Measurements from ENCODE around the gene ZSWIM8. TPM values are rescaled to one million over a fixed set of nuclear protein-coding genes. Genes with fewer than 3 reads are reported as not detected.

Gene ZSWIM8
- total and polyA plus RNA-seq, 2 of the 8 experiments (the other 6 are each of a cell fraction or from before 2014, with no cell fraction given) = 44.7 to 99.7 TPM

DNA sequence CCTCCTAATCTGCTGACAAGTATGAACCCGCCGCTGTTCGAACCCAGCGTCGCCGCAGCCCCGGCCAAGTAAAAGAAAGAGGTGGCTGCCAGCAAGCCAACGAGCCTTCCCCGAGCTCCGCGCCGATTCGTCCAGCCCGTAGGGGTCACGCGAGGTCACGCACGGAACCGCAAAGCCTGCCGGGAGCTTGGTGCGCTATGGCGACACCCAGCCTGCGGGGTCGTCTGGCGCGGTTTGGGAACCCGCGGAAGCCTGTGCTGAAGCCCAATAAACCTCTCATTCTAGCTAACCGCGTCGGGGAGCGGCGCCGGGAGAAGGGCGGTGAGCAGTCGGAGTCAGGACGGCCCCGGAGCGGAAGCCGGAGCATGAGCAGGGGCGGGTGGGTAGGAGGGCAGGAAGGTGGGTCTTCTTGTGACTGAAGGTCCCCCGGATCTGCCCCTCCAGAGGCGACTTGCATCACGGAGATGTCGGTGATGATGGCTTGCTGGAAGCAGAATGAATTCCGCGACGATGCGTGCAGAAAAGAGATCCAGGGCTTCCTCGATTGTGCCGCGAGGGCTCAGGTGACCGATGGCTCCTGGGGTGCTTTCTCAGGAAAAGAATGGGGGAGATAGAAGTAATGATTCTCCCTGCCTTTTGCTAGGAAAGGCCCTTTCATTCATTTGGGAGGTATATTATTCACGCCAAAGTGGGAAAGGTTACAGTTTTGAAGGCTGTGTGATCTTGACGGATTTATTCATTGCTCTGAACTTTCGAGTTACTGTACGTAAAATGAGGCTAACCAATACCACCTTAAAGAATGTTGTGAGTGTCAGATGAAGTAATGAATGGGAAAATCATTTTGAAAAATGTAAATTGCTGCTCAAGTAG lies 3.3 kb upstream of the ZSWIM8 start, which contains the start of gene CHCHD1:
Gene CHCHD1, plus strand, starts transcription at position 170 of the 870 bp plus-strand sequence. Its CDS starts 28 bp downstream, at position 198.
- no peaks in the 10 kb centered on the region for H3K9me3 ChIP-seq (ENCODE audit: insufficient read depth in 2 of 2, low read depth in 1 of 2, low read length in 1 of 2)
- no peak within 1 kb of the TSS for H3K23ac ChIP-seq (ENCODE audit: insufficient read length)
- FAIRE-seq (no peak), DNase-seq (ENCODE audit: low read depth in 1 of 2, low spot score in 2 of 2) (peak; percentile 47 to 94)
- H3K27me3 ChIP-seq (replicated peaks in 1 of 4; ENCODE audit: control insufficient read depth in 3 of 4, extremely low read depth in 1 of 4, insufficient read depth in 3 of 4, low read length in 3 of 4) = no peaks in the 10 kb centered on the region
- peak within 1 kb of the TSS; percentile 70 to 98 for H3K4me2 ChIP-seq (ENCODE audit: insufficient read depth in 1 of 2, low read depth in 2 of 2, low read length in 2 of 2)
- H3K27ac ChIP-seq (ENCODE audit: low read depth, low read length) = peak within 1 kb of the TSS; percentile 68
- H2BK20ac ChIP-seq (ENCODE audit: low read length) = no peak within 1 kb of the TSS
- H3K4me1 ChIP-seq (replicated peaks in 1 of 4; ENCODE audit: control insufficient read depth in 3 of 4, insufficient read depth in 4 of 4, low read length in 3 of 4) = peaks cover 2 to 4% (median 3%) of the 10 kb centered on the region in 4 experiments; a peak in 5 of 7 replicates
- H4K8ac ChIP-seq (ENCODE audit: extremely low read depth, insufficient read depth, low read length) = peak within 1 kb of the TSS; percentile 95
- H2BK5ac ChIP-seq (ENCODE audit: low read depth, low read length) = peak within 1 kb of the TSS; percentile 85
- H3K23me2 ChIP-seq (ENCODE audit: low read depth, low read length) = peaks cover 9% of the 10 kb centered on the region
- peak within 1 kb of the TSS; percentile 80 to 88 (median 84) for H3K4me3 ChIP-seq (ENCODE audit: extremely low read depth in 1 of 4, insufficient read depth in 2 of 4, low read depth in 3 of 4, low read length in 4 of 4)
- ChIA-PET CTCF (ENCODE audit: partially characterized antibody) (interaction anchor here (0.7 to 3.8 kb wide), 5 partner anchors 7 to 260 kb away, joined by 3 to 13 read pairs (median 4); a partner anchor contains a TSS), POLR2A (ENCODE audit: partially characterized antibody) (interaction anchor here (1.0 to 6.3 kb wide), 14 partner anchors 10 to 79 kb away, joined by 3 to 79 read pairs (median 4); partner anchors contain the start of gene SEC24C)
- H4K91ac ChIP-seq (replicated peaks; ENCODE audit: insufficient read length, low read length) = no peak within 1 kb of the TSS
- H2BK120ac ChIP-seq (replicated peaks; ENCODE audit: low read depth, low read length) = no peak within 1 kb of the TSS
- peak within 1 kb of the TSS; percentile 95 for H3K18ac ChIP-seq (ENCODE audit: extremely low read depth, low read length)
- H4K20me1 ChIP-seq (replicated peaks in 1 of 2; ENCODE audit: control insufficient read depth in 1 of 2, insufficient read depth in 2 of 2, low read length in 2 of 2) = peaks cover 3 to 10% of the 10 kb centered on the region in 2 experiments
- no peak within 1 kb of the TSS for H2BK15ac ChIP-seq (ENCODE audit: low read length)
- peaks cover 2% of the 10 kb centered on the region; the same call in 1 of the 2 replicates for H3K79me1 ChIP-seq (ENCODE audit: low read depth, low read length)
- peak within 1 kb of the TSS; percentile 78 to 89 (median 80) for H3K9ac ChIP-seq (replicated peaks in 1 of 4; ENCODE audit: extremely low read depth in 1 of 4, low read depth in 3 of 4, low read length in 3 of 4)
- peaks cover 0 to 27% (median 10%) of the 10 kb centered on the region in 4 experiments; a peak in 6 of 8 replicates for H3K36me3 ChIP-seq (ENCODE audit: control insufficient read depth in 2 of 4, insufficient read depth in 4 of 4, low read length in 3 of 4)
- H3K56ac ChIP-seq (replicated peaks; ENCODE audit: insufficient read length, low read depth, low read length) = peak within 1 kb of the TSS; percentile 87
- H2AK5ac ChIP-seq (ENCODE audit: low read depth, low read length) = no peak within 1 kb of the TSS
- no peak within 1 kb of the TSS for H3K14ac ChIP-seq (ENCODE audit: insufficient read length)
- H4K5ac ChIP-seq (ENCODE audit: insufficient read length, low read depth, low read length) = peak within 1 kb of the TSS; percentile 82
- no peak within 1 kb of the TSS for H2BK12ac ChIP-seq (ENCODE audit: low read depth, low read length)
- WGBS, 2 experiments (ENCODE audit: extremely low coverage in 1 of 2, insufficient coverage in 1 of 2, insufficient read length in 1 of 2, insufficient replicate concordance in 2 of 2, low coverage in 1 of 2, low lambda C conversion rate in 2 of 2, missing lambda C conversion rate in 1 of 2) = 2% methylated on average over 53 of the region's 57 CpGs; no CpG with 5 or more reads in 1 of the 2 experiments
- H3K79me2 ChIP-seq (ENCODE audit: control insufficient read depth in 1 of 2, insufficient read depth in 2 of 2, low read length in 2 of 2) = peaks cover 6 to 41% of the 10 kb centered on the region in 2 experiments; a peak in 3 of 4 replicates
- H3K4ac ChIP-seq (replicated peaks; ENCODE audit: insufficient read length, low read depth, low read length) = no peak within 1 kb of the TSS
- no peak within 1 kb of the TSS for H2AFZ ChIP-seq (ENCODE audit: low read length)
- TF ChIP-seq TBP (IDR thresholded peaks at IDR 0.05; ENCODE audit: low read depth, low read length) = peak; percentile 83
- peak; percentile 8 for TF ChIP-seq SAP30 (IDR thresholded peaks at IDR 0.05; ENCODE audit: insufficient read depth, insufficient replicate concordance, low read length)
- TF ChIP-seq EGR1 (IDR thresholded peaks at IDR 0.05; ENCODE audit: borderline replicate concordance, low read depth, low read length) = no peak
- TF ChIP-seq, protein P1, sequence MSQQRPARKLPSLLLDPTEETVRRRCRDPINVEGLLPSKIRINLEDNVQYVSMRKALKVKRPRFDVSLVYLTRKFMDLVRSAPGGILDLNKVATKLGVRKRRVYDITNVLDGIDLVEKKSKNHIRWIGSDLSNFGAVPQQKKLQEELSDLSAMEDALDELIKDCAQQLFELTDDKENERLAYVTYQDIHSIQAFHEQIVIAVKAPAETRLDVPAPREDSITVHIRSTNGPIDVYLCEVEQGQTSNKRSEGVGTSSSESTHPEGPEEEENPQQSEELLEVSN (IDR thresholded peaks at IDR 0.05) = peak; percentile 25; the same call in 1 of the 2 replicates
- TF ChIP-seq YY1 (IDR thresholded peaks at IDR 0.05; ENCODE audit: low read depth, low read length) = peak; percentile 90
- peak; percentile 82 for TF ChIP-seq KDM5A (IDR thresholded peaks at IDR 0.05; ENCODE audit: low read length)
- TF ChIP-seq TAF7 (optimal IDR thresholded peaks at IDR 0.05; ENCODE audit: borderline replicate concordance, low read depth, low read length) = peak; percentile 78
- peak; percentile 92 for TF ChIP-seq TAF1 (IDR thresholded peaks at IDR 0.05; ENCODE audit: low read depth, low read length)
- peak; percentile 31; the same call in 1 of the 2 replicates for TF ChIP-seq CREB1 (IDR thresholded peaks at IDR 0.05)
- TF ChIP-seq RAD21 (IDR thresholded peaks at IDR 0.05 in 1 of 2, conservative IDR thresholded peaks at IDR 0.05 in 1 of 2; ENCODE audit: low read depth in 2 of 2, low read length in 2 of 2) = no peak
